Measurements from ENCODE around the gene NAALADL2. TPM values are rescaled to one million over a fixed set of nuclear protein-coding genes. Genes with fewer than 3 reads are reported as not detected.

The NAALADL2 gene
- total RNA-seq, 6 donors from 2014 or later: 4.4 to 12.6 (median 6.3) TPM

GRCh38 chr3:174857301-174857700 is 1.8 kb upstream of the NAALADL2 start:
- WGBS, 2 donors: 22 to 53% methylated on average over 3 of the region's 3 CpGs
- Histone ChIP-seq H3K27me3 (no peaks in the 10 kb centered on the region), H3K9me3 (no peaks in the 10 kb centered on the region), H3K4me3 (no peak overlapping the region), H3K4me1 (no peaks in the 10 kb centered on the region), H3K27ac (no peak overlapping the region), H3K36me3 (no peaks in the 10 kb centered on the region)
- DNase-seq: no peak
- TF ChIP-seq CTCF (IDR thresholded peaks at IDR 0.05) (no peak), POLR2A (IDR thresholded peaks at IDR 0.05) (no peak), EP300 (IDR thresholded peaks at IDR 0.05) (no peak), POLR2AphosphoS5 (IDR thresholded peaks at IDR 0.05) (no peak)
- ATAC-seq (ENCODE audit: low FRiP score in 2 of 2): no peak

GRCh38 chr3:174858353-174858752 is 781 bp upstream of the NAALADL2 start:
- no peak overlapping the region for H3K27ac ChIP-seq
- no peaks in the 10 kb centered on the region for H3K9me3 ChIP-seq
- no peaks in the 10 kb centered on the region for H3K36me3 ChIP-seq
- DNase-seq: no peak
- no peak for TF ChIP-seq POLR2A (IDR thresholded peaks at IDR 0.05)
- no peak for TF ChIP-seq CTCF (IDR thresholded peaks at IDR 0.05)
- no peak for TF ChIP-seq POLR2AphosphoS5 (IDR thresholded peaks at IDR 0.05)
- no peak for TF ChIP-seq EP300 (IDR thresholded peaks at IDR 0.05)
- no peaks in the 10 kb centered on the region for H3K4me1 ChIP-seq
- H3K27me3 ChIP-seq: no peaks in the 10 kb centered on the region
- WGBS, 2 donors: 73 to 83% methylated on average over 1 of the region's 1 CpG
- no peak for ATAC-seq (ENCODE audit: low FRiP score in 2 of 2)
- H3K4me3 ChIP-seq: no peak overlapping the region

- no peaks in the 10 kb centered on the region for H3K9me3 ChIP-seq
- H3K27me3 ChIP-seq: no peaks in the 10 kb centered on the region
- no peaks in the 10 kb centered on the region for H3K36me3 ChIP-seq
- no peak for TF ChIP-seq CTCF (IDR thresholded peaks at IDR 0.05)
- TF ChIP-seq POLR2AphosphoS5 (IDR thresholded peaks at IDR 0.05): no peak
- no peak for TF ChIP-seq EP300 (IDR thresholded peaks at IDR 0.05)
- TF ChIP-seq POLR2A (IDR thresholded peaks at IDR 0.05): no peak
- peak overlapping the region in 1 of 4 donors; percentile 11 for H3K4me3 ChIP-seq
- H3K4me1 ChIP-seq: peaks cover 0 to 3% (median 0%) of the 10 kb centered on the region in 4 donors
- no peak for ATAC-seq (ENCODE audit: low FRiP score in 2 of 2)
- WGBS, 2 donors: 61 to 66% methylated on average over 3 of the region's 3 CpGs
- DNase-seq: no peak
- H3K27ac ChIP-seq: peak overlapping the region in 2 of 4 donors; percentile 17 to 46
These were observed 622 bp downstream of the NAALADL2 start for GRCh38 chr3:174859756-174860155.

- peaks cover 0 to 3% (median 0%) of the 10 kb centered on the region in 4 donors for H3K4me1 ChIP-seq
- no peaks in the 10 kb centered on the region for H3K27me3 ChIP-seq
- H3K27ac ChIP-seq: no peak overlapping the region
- no peaks in the 10 kb centered on the region for H3K9me3 ChIP-seq
- WGBS, 2 donors: 48 to 54% methylated on average over 3 of the region's 3 CpGs
- peak; percentile 51 to 77 for ATAC-seq (ENCODE audit: low FRiP score in 2 of 2)
- no peak overlapping the region for H3K4me3 ChIP-seq
- DNase-seq: peak in 1 of 2 donors; percentile 66
- no peaks in the 10 kb centered on the region for H3K36me3 ChIP-seq
- peak in 3 of 6 experiments; percentile 29 to 51 (median 37) for TF ChIP-seq CTCF (IDR thresholded peaks at IDR 0.05)
- TF ChIP-seq POLR2A (IDR thresholded peaks at IDR 0.05): no peak
- peak in 1 of 4 donors; percentile 7 for TF ChIP-seq EP300 (IDR thresholded peaks at IDR 0.05)
These were observed 3.0 kb downstream of the NAALADL2 start for GRCh38 chr3:174862101-174862500.

- H3K27ac ChIP-seq: no peak overlapping the region
- H3K36me3 ChIP-seq: no peaks in the 10 kb centered on the region
- no peaks in the 10 kb centered on the region for H3K27me3 ChIP-seq
- no peak overlapping the region for H3K4me3 ChIP-seq
- TF ChIP-seq CTCF (IDR thresholded peaks at IDR 0.05) (no peak), POLR2AphosphoS5 (IDR thresholded peaks at IDR 0.05) (no peak), POLR2A (IDR thresholded peaks at IDR 0.05) (no peak), EP300 (IDR thresholded peaks at IDR 0.05) (no peak)
- ATAC-seq (ENCODE audit: low FRiP score in 2 of 2) (no peak), DNase-seq (no peak)
- H3K4me1 ChIP-seq: peaks cover 0 to 3% (median 0%) of the 10 kb centered on the region in 4 donors
- 45 to 55% methylated on average over 3 of the region's 3 CpGs for WGBS, 2 donors
- no peaks in the 10 kb centered on the region for H3K9me3 ChIP-seq
These were observed 3.5 kb downstream of the NAALADL2 start for GRCh38 chr3:174862666-174863065.

Data from upper lobe of left lung (tissue), 6 donors.